HG02981 (cell line): ENCODE results near the gene ADPRHL1.

ENCODE experiments used
- ATAC-seq: cut with Tn5 transposase; IDR thresholded peaks from one replicate; pipeline ENCODE4 v1.9.1; 2021; ENCODE audit warnings: mild to moderate bottlenecking, moderate library complexity; ENCODE audit not compliant: unreplicated experiment

Gene ADPRHL1

GRCh38 chr13:113452942-113453901 lies at the start of gene ADPRHL1:
TSS of gene ADPRHL1 (minus strand) at chr13:113453488. CDS start at chr13:113453437, 51 bp downstream.
- ATAC-seq: no peak

DNA sequence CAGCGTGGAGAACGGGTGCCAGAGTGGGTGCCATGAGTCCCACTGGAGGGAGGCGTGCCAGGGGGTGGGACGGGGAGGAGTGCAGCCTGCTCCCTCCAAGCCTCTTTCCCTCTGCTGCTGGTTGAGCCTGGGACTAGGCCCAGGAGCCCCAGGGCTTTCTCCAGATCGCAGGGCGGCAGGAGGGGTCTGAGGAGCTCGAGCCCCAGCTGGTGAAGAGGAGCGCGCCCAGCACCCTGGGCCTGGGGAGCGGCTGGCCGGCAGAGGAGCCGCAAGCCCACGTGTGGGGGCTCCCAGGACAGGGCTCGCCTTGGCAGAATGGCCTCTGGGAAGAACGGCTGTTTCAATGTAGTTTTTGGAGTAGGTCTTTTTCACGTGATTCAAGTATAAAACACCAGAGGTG lies 49.4 kb upstream of the ADPRHL1 start:
- ATAC-seq: no peak

DNA sequence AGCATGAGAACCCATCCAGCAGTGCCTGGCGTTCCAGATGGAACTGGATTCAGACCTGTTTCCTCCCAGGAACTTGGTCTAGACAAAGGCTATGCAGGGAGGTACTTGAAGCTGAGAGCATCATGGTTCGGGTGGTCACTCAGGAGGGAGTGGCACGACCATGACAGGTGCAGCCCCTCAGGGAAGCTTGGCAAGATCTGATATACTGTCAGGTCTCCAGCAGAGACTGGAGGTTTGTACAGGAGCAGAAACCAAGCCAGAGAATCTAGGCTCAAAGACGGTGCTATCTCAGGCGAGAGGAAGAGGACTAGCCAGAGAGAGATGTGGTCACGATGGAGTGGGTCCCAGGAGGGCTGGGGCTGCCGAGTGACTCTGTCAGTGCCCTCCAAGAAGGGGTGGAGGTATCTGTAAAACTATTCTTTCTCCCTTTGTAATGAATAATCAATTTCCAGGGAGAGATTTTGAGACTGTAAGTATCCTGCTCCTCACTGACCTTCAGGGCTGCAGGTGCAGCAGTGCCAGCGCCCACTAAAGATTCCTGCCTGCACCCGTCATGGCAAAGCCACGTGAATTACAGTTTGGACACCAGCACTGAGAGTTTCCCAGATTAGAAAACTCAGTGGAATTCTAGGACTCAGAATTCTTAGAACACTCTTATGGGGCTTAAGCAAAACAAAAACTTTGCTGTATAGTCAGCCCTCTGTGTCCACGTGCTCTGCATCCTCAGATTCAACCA lies 47.4 kb upstream of the ADPRHL1 start:
- no peak for ATAC-seq

DNA sequence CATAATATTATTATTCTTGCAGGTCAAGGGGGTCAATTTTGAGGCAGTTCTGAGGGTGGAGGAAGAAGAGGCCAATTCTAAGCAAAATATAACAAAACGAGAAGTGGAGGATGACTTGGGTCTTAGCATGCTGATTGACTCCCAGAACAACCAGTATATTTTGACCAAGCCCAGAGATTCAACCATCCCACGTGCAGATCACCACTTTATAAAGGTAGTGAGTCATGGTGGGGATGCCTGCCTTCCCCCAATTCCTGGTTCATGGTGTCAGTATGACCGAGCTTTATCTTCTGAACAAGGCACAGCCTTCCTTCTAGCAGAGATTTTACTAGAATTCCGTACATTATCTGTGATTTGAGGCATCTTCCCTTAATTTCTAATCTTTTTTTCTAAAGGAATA lies 46.6 kb upstream of the ADPRHL1 start:
- no peak for ATAC-seq

DNA sequence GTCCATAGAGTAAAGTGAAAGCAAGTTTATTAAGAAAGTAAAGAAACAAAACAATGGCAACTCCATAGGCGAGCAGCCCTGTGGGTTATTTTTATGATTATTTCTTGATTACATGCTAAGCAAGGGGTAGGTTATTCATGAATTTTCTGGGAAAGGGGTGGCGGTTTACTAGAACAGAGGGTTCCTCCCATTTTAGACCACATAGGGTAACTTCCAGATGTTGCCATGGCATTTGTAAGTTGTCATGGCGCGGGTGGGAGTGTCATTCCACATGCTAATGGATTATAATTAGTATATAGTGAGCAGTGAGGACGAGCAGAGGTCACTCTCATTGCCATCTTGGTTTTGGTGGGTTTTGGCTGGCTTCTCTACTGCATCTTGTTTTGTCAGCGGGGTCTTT lies 45.6 kb upstream of the ADPRHL1 start:
- ATAC-seq: no peak

GRCh38 chr13:113497217-113497616 lies 43.9 kb upstream of the ADPRHL1 start:
- ATAC-seq: no peak

DNA sequence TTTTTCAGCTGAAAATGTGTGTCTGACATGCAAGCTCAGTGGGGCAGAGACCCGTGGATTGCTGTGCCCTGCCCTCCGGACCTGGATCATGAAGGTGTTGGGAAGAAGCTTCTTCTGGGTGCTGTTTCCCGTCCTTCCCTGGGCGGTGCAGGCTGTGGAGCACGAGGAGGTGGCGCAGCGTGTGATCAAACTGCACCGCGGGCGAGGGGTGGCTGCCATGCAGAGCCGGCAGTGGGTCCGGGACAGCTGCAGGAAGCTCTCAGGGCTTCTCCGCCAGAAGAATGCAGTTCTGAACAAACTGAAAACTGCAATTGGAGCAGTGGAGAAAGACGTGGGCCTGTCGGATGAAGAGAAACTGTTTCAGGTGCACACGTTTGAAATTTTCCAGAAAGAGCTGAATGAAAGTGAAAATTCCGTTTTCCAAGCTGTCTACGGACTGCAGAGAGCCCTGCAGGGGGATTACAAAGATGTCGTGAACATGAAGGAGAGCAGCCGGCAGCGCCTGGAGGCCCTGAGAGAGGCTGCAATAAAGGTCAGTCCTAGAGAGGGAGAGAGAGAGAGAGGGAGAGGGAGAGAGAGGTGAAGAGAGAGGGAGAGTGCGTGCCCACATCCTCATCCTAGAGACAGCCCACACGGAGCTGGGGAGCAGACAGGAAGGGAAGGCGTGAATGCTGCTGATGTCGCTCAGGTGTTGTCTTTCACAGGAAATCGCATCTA lies 42.4 kb upstream of the ADPRHL1 start:
- ATAC-seq: no peak

GRCh38 chr13:113493315-113493951 lies 40.1 kb upstream of the ADPRHL1 start:
- ATAC-seq: no peak

DNA sequence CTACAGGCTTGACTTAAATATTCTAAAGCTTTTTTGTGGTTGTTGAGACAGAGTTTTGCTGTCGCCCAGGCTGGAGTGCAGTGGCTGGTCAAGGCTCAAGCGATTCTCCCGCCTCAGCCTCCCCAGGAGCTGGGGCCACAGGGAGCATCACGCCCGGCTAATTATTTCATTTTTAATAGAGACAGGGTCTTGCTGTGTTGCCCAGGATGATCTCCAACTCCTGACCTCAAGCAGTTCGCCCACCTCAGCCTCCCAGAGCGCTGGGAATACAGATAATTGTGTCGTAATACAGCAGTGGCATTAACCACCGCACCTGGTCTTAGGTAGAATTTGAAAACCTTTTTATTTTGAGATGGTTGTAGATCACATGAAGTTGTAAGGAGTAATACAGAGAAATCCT lies 38.7 kb upstream of the ADPRHL1 start:
- ATAC-seq: no peak

DNA sequence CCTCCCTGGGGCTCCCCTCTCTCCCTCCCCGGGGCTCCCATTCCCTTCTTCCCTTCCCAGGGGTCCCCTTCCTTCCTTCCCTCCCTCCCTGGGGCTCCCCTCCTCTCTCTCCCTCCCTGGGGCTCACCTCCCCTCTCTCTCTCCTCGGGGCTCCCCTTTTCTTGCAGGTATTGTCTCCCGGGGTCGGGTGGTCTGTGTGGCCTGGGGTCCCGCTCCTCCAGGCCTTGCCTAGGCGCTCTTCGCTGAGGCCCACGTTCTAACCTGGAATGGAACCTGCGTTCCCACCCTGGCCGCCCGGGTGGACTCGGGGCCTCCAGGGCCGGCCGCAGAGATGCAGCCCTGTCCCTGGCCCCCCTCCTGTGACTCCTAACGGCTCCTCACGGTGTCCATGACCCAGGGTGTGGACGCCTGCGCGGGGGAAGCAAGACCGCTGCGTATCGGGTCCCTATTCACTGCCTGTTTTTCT lies 38.2 kb upstream of the ADPRHL1 start:
- no peak for ATAC-seq

GRCh38 chr13:113490496-113491417 lies 37.5 kb upstream of the ADPRHL1 start, which contains the start of gene DCUN1D2:
TSS of gene DCUN1D2 (minus strand) at chr13:113490711. CDS start at chr13:113490669, 42 bp downstream.
- ATAC-seq: peak; percentile 77

- peak; percentile 17 for ATAC-seq
These were observed 36.5 kb upstream of the ADPRHL1 start for GRCh38 chr13:113489549-113490495.

- no peak for ATAC-seq
These were observed 35.9 kb upstream of the ADPRHL1 start for GRCh38 chr13:113489171-113489548.

DNA sequence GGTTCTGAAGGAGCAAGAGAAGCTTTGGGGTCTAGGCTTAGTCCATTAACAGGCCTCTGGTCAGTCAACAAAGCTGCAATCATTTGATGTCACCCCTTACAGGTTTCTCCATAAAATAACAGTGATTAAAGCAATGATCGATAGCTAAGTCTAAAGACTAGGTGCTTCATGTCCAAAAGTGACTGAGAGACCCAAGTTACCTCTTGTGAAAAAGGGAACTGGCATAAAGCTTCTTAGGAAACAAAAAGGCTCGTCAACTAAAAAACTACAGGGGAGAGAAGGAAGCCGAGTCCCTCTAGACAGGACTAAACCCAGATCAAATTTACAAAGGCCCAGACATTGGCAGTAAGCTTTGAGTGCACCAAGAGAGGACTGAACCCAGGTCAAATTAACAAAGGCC lies 35.0 kb upstream of the ADPRHL1 start:
- ATAC-seq: no peak

DNA sequence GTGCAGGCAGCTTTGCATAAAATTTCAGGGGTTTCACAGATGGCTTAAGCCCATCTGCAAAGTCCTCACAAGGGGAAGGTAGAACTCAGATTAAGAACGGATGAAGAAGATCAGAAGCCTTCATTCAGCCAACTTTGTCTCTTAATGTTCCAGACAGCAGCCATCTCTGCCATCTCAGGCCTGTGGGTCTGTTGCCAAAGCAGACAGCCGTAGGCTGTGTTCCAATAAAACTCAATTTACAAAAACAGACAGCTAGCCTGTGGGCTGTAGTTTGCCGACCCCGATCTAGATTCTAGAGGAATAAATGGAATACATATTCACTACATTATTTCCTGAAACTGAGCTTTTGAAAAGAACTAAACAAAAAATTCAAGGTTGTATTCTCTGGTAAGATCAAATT lies 33.4 kb upstream of the ADPRHL1 start:
- no peak for ATAC-seq

- no peak for ATAC-seq
These were observed 32.3 kb upstream of the ADPRHL1 start for GRCh38 chr13:113485545-113485944.

- ATAC-seq: no peak
These were observed 30.4 kb upstream of the ADPRHL1 start for GRCh38 chr13:113483504-113484293.

DNA sequence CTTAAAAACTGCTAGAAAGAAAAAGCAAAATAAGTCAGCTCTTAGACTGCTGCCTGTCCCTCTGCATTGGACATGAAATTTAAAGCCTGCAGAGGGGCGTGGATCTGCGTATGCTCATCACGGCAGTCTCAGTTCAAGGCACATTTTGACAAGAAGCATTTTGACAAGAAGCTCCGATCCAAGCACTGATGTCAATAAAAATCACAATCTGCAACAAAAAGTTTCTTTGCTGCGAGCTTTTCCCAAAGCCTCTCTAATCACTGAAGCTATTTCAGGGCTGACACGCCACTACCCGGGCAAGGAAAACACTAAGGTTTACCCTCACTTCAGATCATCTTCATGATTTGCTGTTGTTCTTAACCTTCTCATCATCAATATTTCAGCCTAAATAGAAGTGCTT lies 29.8 kb upstream of the ADPRHL1 start:
- no peak for ATAC-seq
